DMS79 treated with DMSO at 0.1 percent for 48 hours (cell line): Measurements from ENCODE around the gene PNMA3.
"Not testable (repeated sequence)": the region's sequence is repeated elsewhere in the genome, so short reads cannot be mapped to it uniquely, and the experiment has no call there.

ENCODE experiments used
- DNase-seq: peaks from one replicate; lab custom pipeline; 2025; lab: John Stamatoyannopoulos, UW

The PNMA3 gene

GRCh38 chrX:153055871-153056749 is at the start of gene PNMA3:
PNMA3 (plus strand) TSS chrX:153056470; CDS start chrX:153057056, 586 bp downstream.
- no peak for DNase-seq

- not testable (repeated sequence) for DNase-seq
Measured at GRCh38 chrX:153017174-153017573, 39.1 kb upstream of the PNMA3 start.

GRCh38 chrX:153019166-153019565 is 37.1 kb upstream of the PNMA3 start:
- no peak for DNase-seq

GRCh38 chrX:153026501-153026900 is 29.8 kb upstream of the PNMA3 start:
- DNase-seq, result not testable (repeated sequence)

GRCh38 chrX:153028487-153028886 is 27.8 kb upstream of the PNMA3 start:
- not testable (repeated sequence) for DNase-seq

- DNase-seq, result no peak
Measured at GRCh38 chrX:153029162-153029561, 27.1 kb upstream of the PNMA3 start.

- no peak for DNase-seq
Measured at GRCh38 chrX:153029875-153030274, 26.4 kb upstream of the PNMA3 start.

- DNase-seq, result no peak
Measured at GRCh38 chrX:153030801-153031200, 25.5 kb upstream of the PNMA3 start.

GRCh38 chrX:153032397-153033118 is 23.7 kb upstream of the PNMA3 start:
- peak; percentile 34 for DNase-seq

- DNase-seq, result no peak
Measured at GRCh38 chrX:153049093-153049492, 7.2 kb upstream of the PNMA3 start.

GRCh38 chrX:153052534-153052933 is 3.7 kb upstream of the PNMA3 start:
- no peak for DNase-seq

GRCh38 chrX:153057281-153057680 is 1.0 kb downstream of the PNMA3 start:
- DNase-seq, result no peak

GRCh38 chrX:153059191-153060094 is 3.2 kb downstream of the PNMA3 start:
- DNase-seq, result no peak

- DNase-seq, result no peak
Measured at GRCh38 chrX:153060095-153060445, 3.8 kb downstream of the PNMA3 start.

GRCh38 chrX:153061732-153062131 is 5.5 kb downstream of the PNMA3 start:
- DNase-seq, result no peak

GRCh38 chrX:153063315-153063714 is 7.0 kb downstream of the PNMA3 start:
- no peak for DNase-seq

- DNase-seq, result no peak
Measured at GRCh38 chrX:153064061-153064460, 7.8 kb downstream of the PNMA3 start.

GRCh38 chrX:153065389-153065788 is 9.1 kb downstream of the PNMA3 start:
- DNase-seq, result no peak

- DNase-seq, result not testable (repeated sequence)
Measured at GRCh38 chrX:153066402-153066801, 10.1 kb downstream of the PNMA3 start.

- DNase-seq, result not testable (repeated sequence)
Measured at GRCh38 chrX:153071909-153072583, 15.8 kb downstream of the PNMA3 start, which contains the start of gene PNMA6A. PNMA6A (plus strand) TSS chrX:153072454; CDS start chrX:153073063, 609 bp downstream.

- DNase-seq, result not testable (repeated sequence)
Measured at GRCh38 chrX:153073331-153073730, 17.1 kb downstream of the PNMA3 start.
